ENCODE results near the gene APOBEC3B. TPM values are rescaled to one million over a fixed set of nuclear protein-coding genes. Genes with fewer than 3 reads are reported as not detected.
"Not testable (repeated sequence)": the region's sequence is repeated elsewhere in the genome, so short reads cannot be mapped to it uniquely, and the experiment has no call there.

Gene APOBEC3B
- total and polyA plus RNA-seq, 2 donors (not counting 3 experiments of a cell fraction or from before 2014, with no cell fraction given) = 10.3 to 19.9 TPM

- H3K9me1 ChIP-seq (replicated peaks; ENCODE audit: control insufficient read depth, extremely low read depth, insufficient read depth, low read length); FAIRE-seq; dilution Hi-C loops (cut with MboI; ENCODE audit: extremely low pct_ligation_motif_present, low sequenced_read_pairs); intact Hi-C loops (cut with micrococcal nuclease); DNase-seq (ENCODE audit: low read depth, low spot score); POLR2A ChIA-PET; H3K79me2 ChIP-seq (ENCODE audit: control insufficient read depth, insufficient read depth, low read length); H4K20me1 ChIP-seq (replicated peaks; ENCODE audit: control insufficient read depth, extremely low read depth, insufficient read depth, low read length); H3K36me3 ChIP-seq (ENCODE audit: control insufficient read depth in 2 of 2, extremely low read depth in 1 of 2, insufficient read depth in 2 of 2, low read length in 2 of 2); H2AFZ ChIP-seq (ENCODE audit: low read depth, low read length); CTCF ChIA-PET; H3K4me3 ChIP-seq (replicated peaks in 1 of 3; ENCODE audit: insufficient read depth in 1 of 3, low read depth in 1 of 3, low read length in 3 of 3); H3K27me3 ChIP-seq (ENCODE audit: control insufficient read depth in 2 of 2, insufficient read depth in 2 of 2, low read length in 2 of 2); H3K9me3 ChIP-seq (replicated peaks; ENCODE audit: control insufficient read depth, insufficient read depth, low read length); H3K27ac ChIP-seq (ENCODE audit: insufficient read depth, low read depth, low read length); H3K4me1 ChIP-seq (ENCODE audit: control insufficient read depth, extremely low read depth, insufficient read depth, low read length); H3K9ac ChIP-seq (replicated peaks; ENCODE audit: extremely low read depth, insufficient read depth, low read length); H3K4me2 ChIP-seq (ENCODE audit: insufficient read depth, low read length); BruUV-seq (replicated peaks): not testable (repeated sequence)
Measured at GRCh38 chr22:38958651-38958943, 23.6 kb upstream of the APOBEC3B start.

GRCh38 chr22:38959590-38959989 lies 22.6 kb upstream of the APOBEC3B start:
- no peak overlapping the region for H2AFZ ChIP-seq (ENCODE audit: low read depth, low read length)
- DNase-seq (ENCODE audit: low read depth, low spot score) (no peak), FAIRE-seq (no peak)
- dilution Hi-C loops (cut with MboI; ENCODE audit: extremely low pct_ligation_motif_present, low sequenced_read_pairs) = no loop called here
- no peaks in the 10 kb centered on the region for H3K9me3 ChIP-seq (replicated peaks; ENCODE audit: control insufficient read depth, insufficient read depth, low read length)
- peaks cover 0 to 4% of the 10 kb centered on the region in 2 experiments for H3K27me3 ChIP-seq (ENCODE audit: control insufficient read depth in 2 of 2, insufficient read depth in 2 of 2, low read length in 2 of 2)
- CTCF ChIA-PET = no interaction called here
- H3K4me1 ChIP-seq (ENCODE audit: control insufficient read depth, extremely low read depth, insufficient read depth, low read length) = no peaks in the 10 kb centered on the region
- H3K4me3 ChIP-seq (replicated peaks in 1 of 3; ENCODE audit: insufficient read depth in 1 of 3, low read depth in 1 of 3, low read length in 3 of 3) = no peak overlapping the region
- no peak overlapping the region for H3K4me2 ChIP-seq (ENCODE audit: insufficient read depth, low read length)
- BruUV-seq (replicated peaks) = no TSS peak
- no peaks in the 10 kb centered on the region for H3K36me3 ChIP-seq (ENCODE audit: control insufficient read depth in 2 of 2, extremely low read depth in 1 of 2, insufficient read depth in 2 of 2, low read length in 2 of 2)
- no peaks in the 10 kb centered on the region for H3K9me1 ChIP-seq (replicated peaks; ENCODE audit: control insufficient read depth, extremely low read depth, insufficient read depth, low read length)
- H3K79me2 ChIP-seq (ENCODE audit: control insufficient read depth, insufficient read depth, low read length) = no peaks in the 10 kb centered on the region
- H3K27ac ChIP-seq (ENCODE audit: insufficient read depth, low read depth, low read length) = no peak overlapping the region
- H3K9ac ChIP-seq (replicated peaks; ENCODE audit: extremely low read depth, insufficient read depth, low read length) = no peak overlapping the region
- intact Hi-C loops (cut with micrococcal nuclease) = no loop called here
- no peaks in the 10 kb centered on the region for H4K20me1 ChIP-seq (replicated peaks; ENCODE audit: control insufficient read depth, extremely low read depth, insufficient read depth, low read length)
- no peak for TF ChIP-seq JUN (IDR thresholded peaks at IDR 0.05; ENCODE audit: borderline replicate concordance, insufficient read depth, insufficient read length, low read depth)
- TF ChIP-seq MAX (IDR thresholded peaks at IDR 0.05; ENCODE audit: insufficient read depth, insufficient read length) = no peak
- TF ChIP-seq POLR2A (IDR thresholded peaks at IDR 0.05; ENCODE audit: low read depth, low read length) = no peak
- TF ChIP-seq EZH2 (IDR thresholded peaks at IDR 0.05; ENCODE audit: borderline replicate concordance, low read depth, low read length, severe bottlenecking) = no peak
- no peak for TF ChIP-seq POLR2AphosphoS5 (IDR thresholded peaks at IDR 0.05; ENCODE audit: insufficient read depth, low read depth, low read length)
- no peak for TF ChIP-seq CTCF (IDR thresholded peaks at IDR 0.05; ENCODE audit: extremely low read depth in 1 of 2, insufficient read depth in 1 of 2, low read depth in 1 of 2, low read length in 2 of 2)
- TF ChIP-seq FOS (IDR thresholded peaks at IDR 0.05; ENCODE audit: borderline replicate concordance, insufficient read depth, low read length) = no peak
- no peak for TF ChIP-seq MYC (IDR thresholded peaks at IDR 0.05; ENCODE audit: low read depth, low read length)
- no peak for TF ChIP-seq GATA2 (IDR thresholded peaks at IDR 0.05; ENCODE audit: insufficient read depth, insufficient read length, low read depth, low read length)
- POLR2A ChIA-PET = interaction anchor here (0.6 kb wide), 1 partner anchor 373 kb away, joined by 5 read pairs; no protein-coding TSS in a partner anchor

GRCh38 chr22:38960673-38961072 lies 21.5 kb upstream of the APOBEC3B start:
- not testable (repeated sequence) for FAIRE-seq; BruUV-seq (replicated peaks)

More at GRCh38 chr22:38960673-38961072, 21.5 kb upstream of the APOBEC3B start:
- H2AFZ ChIP-seq (ENCODE audit: low read depth, low read length); CTCF ChIA-PET; H3K36me3 ChIP-seq (ENCODE audit: control insufficient read depth in 2 of 2, extremely low read depth in 1 of 2, insufficient read depth in 2 of 2, low read length in 2 of 2); POLR2A ChIA-PET; H3K9ac ChIP-seq (replicated peaks; ENCODE audit: extremely low read depth, insufficient read depth, low read length); H3K4me1 ChIP-seq (ENCODE audit: control insufficient read depth, extremely low read depth, insufficient read depth, low read length); intact Hi-C loops (cut with micrococcal nuclease); dilution Hi-C loops (cut with MboI; ENCODE audit: extremely low pct_ligation_motif_present, low sequenced_read_pairs); H3K9me1 ChIP-seq (replicated peaks; ENCODE audit: control insufficient read depth, extremely low read depth, insufficient read depth, low read length); H3K79me2 ChIP-seq (ENCODE audit: control insufficient read depth, insufficient read depth, low read length); H4K20me1 ChIP-seq (replicated peaks; ENCODE audit: control insufficient read depth, extremely low read depth, insufficient read depth, low read length); H3K27ac ChIP-seq (ENCODE audit: insufficient read depth, low read depth, low read length); H3K4me2 ChIP-seq (ENCODE audit: insufficient read depth, low read length); DNase-seq (ENCODE audit: low read depth, low spot score); H3K4me3 ChIP-seq (replicated peaks in 1 of 3; ENCODE audit: insufficient read depth in 1 of 3, low read depth in 1 of 3, low read length in 3 of 3); H3K9me3 ChIP-seq (replicated peaks; ENCODE audit: control insufficient read depth, insufficient read depth, low read length); H3K27me3 ChIP-seq (ENCODE audit: control insufficient read depth in 2 of 2, insufficient read depth in 2 of 2, low read length in 2 of 2): not testable (repeated sequence)
